GM19023 (cell line): ENCODE measurements around the gene TMEM88.

ENCODE experiments used
- ATAC-seq: cut with Tn5 transposase; IDR thresholded peaks from one replicate; pipeline ENCODE4 v1.9.1; 2021; ENCODE audit warnings: mild to moderate bottlenecking, moderate library complexity; ENCODE audit not compliant: unreplicated experiment

The TMEM88 gene

DNA sequence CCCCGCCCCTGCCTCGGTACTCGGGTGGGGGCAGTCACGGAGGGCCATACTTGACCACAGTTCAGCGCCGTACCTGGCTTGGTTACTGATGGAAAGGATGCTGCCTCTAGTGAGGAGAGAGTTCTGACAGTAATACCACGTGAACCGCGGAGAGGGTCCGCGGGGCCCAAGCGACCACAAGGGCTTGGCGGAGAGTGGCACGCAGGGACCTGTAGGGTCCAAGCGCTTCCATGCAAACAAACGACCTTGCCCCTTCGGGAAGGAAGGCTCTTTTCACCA lies 11.7 kb upstream of the TMEM88 start:
- ATAC-seq, result peak; percentile 2

DNA sequence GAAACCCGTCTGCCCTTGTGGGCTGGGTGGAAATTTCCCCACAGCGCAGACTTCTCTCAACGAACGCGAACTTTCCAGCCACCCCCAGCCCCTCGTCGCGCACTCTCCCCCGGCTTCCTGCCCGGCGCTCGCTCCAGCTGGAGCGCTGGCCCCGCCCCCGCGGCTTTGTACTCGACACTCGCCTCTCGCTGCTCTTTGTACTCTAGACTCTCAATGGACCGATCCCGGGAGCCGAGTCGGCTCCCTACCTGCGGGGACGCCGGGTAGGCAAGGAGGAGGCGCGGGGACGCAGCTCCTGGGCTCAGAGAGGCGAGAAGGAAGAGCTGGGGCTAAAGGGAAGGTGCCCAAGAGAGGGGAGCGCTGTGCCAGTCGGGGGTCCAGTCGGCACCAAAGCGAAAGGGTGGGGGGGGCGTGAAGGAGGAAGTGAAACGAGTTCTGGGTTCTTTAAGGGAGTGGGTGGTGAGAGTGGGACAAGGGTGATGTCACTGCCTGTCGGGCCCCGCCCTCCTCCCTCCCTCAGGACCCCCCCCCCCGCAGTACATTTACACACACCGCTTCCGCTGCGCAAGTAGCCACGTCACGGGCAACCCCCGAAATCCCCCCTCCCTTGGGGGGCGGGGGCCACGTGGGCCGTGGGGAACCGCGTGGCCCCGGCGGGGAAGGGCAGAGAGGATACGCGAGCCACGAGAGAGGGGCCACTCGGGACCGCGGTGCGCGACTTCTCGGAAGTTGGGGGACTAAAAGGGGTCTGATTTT lies 11.2 kb upstream of the TMEM88 start:
- peak; percentile 27 for ATAC-seq

DNA sequence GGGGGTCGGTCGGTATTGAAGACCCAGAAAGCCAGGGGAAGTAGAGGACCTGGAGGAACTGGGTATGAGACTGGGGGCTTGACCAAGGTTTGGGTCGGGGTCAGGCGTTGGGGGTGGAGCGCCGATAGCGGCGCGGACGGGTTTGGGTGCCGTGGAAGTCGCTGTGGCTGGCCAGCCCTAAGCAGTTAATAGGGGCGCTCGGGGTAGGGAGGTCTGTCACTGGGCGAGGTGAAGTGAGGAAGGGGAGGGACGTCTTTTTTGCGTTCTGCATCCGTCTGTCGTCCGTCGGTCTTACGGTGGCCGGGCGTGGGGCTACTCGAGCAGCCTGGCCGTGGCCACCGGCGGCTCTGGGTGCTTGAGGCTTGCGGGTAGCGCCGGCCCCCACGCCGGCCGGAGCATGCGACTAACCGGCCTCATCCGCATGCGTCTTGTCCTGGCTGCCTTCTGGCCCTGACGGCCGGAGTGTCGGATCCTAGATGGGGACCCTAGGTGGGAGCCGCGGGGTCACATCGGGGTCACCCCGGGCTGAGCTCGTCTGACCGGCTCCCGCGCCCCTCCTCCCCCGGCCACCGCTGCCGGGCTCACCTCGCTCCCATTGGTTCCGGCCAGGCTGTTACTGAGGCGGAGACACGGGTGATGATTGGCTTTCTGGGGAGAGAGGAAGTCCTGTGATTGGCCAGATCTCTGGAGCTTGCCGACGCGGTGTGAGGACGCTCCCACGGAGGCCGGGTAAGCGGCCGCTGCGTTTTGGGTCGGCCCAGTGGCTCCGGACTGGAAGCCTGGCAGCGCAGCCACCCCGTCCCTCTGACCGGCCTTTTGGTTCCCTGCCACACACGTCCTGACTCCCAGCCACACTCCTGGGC lies 10.3 kb upstream of the TMEM88 start:
- peak; percentile 42 for ATAC-seq

DNA sequence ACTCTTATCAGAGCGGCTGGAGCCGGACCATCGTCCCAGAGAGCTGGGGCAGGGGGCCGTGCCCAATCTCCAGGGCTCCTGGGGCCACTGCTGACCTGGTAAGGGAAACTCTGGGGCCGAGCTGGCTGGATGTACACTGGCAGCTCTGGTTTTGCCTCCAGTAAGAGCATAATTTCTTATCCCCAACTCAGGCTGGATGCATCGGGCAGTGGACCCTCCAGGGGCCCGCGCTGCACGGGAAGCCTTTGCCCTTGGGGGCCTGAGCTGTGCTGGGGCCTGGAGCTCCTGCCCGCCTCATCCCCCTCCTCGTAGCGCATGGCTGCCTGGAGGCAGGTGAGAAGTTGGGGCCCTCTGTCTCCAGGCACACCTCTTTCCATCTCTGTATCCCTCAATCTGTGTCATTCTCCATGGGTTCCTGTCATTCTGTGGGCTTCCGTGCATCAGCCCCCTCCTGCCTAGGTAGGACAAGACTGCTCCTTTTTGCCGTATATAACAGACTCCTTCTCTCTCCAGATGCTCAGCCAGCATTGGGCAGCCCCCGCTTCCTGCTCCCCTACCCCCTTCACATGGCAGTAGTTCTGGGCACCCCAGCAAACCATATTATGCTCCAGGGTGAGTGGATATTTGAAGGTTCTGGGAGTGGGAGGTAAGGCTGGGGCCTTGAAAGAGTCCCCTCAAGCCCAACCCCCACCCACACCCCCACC lies 9.4 kb upstream of the TMEM88 start:
- ATAC-seq, result no peak

DNA sequence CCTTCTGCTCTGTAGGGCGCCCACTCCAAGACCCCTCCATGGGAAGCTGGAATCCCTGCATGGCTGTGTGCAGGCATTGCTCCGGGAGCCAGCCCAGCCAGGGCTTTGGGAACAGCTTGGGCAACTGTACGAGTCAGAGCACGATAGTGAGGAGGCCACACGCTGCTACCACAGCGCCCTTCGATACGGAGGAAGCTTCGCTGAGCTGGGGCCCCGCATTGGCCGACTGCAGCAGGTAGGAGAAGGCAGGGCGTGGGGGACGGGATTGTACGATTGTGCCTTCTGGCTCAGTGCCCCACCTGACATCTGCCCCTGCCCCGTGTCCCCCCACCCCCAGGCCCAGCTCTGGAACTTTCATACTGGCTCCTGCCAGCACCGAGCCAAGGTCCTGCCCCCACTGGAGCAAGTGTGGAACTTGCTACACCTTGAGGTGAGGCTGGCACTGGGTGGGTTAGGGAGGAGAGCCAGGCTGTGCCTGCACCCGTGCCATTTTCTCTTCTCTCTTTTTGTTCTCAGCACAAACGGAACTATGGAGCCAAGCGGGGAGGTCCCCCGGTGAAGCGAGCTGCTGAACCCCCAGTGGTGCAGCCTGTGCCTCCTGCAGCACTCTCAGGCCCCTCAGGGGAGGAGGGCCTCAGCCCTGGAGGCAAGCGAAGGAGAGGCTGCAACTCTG lies 8.7 kb upstream of the TMEM88 start:
- ATAC-seq, result no peak

DNA sequence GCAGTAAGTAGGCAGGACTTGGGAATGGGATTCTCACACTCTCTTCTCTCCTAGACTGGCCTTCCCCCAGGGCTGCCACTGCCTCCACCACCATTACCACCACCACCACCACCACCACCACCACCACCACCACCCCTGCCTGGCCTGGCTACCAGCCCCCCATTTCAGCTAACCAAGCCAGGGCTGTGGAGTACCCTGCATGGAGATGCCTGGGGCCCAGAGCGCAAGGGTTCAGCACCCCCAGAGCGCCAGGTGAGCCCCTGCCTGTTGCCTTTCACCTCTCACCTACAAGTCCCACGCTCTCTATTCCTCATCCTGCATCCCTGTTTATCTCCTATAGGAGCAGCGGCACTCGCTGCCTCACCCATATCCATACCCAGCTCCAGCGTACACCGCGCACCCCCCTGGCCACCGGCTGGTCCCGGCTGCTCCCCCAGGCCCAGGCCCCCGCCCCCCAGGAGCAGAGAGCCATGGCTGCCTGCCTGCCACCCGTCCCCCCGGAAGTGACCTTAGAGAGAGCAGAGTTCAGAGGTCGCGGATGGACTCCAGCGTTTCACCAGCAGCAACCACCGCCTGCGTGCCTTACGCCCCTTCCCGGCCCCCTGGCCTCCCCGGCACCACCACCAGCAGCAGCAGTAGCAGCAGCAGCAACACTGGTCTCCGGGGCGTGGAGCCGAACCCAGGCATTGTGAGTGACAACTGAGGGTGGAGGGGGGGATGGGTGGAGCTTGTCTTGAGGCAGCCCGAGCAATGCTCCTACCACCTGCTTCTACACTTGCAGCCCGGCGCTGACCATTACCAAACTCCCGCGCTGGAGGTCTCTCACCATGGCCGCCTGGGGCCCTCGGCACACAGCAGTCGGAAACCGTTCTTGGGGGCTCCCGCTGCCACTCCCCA lies 7.9 kb upstream of the TMEM88 start:
- ATAC-seq, result no peak

DNA sequence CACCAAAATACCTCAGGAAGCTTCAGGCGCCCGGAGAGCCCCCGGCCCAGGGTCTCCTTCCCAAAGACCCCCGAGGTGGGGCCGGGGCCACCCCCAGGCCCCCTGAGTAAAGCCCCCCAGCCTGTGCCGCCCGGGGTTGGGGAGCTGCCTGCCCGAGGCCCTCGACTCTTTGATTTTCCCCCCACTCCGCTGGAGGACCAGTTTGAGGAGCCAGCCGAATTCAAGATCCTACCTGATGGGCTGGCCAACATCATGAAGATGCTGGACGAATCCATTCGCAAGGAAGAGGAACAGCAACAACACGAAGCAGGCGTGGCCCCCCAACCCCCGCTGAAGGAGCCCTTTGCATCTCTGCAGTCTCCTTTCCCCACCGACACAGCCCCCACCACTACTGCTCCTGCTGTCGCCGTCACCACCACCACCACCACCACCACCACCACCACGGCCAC lies 6.7 kb upstream of the TMEM88 start:
- ATAC-seq, result no peak

DNA sequence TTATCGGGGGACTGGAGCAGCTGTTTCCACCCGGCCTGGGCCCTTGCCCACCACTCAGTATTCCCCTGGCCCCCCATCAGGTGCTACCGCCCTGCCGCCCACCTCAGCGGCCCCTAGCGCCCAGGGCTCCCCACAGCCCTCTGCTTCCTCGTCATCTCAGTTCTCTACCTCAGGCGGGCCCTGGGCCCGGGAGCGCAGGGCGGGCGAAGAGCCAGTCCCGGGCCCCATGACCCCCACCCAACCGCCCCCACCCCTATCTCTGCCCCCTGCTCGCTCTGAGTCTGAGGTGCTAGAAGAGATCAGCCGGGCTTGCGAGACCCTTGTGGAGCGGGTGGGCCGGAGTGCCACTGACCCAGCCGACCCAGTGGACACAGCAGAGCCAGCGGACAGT lies 6.1 kb upstream of the TMEM88 start:
- no peak for ATAC-seq

DNA sequence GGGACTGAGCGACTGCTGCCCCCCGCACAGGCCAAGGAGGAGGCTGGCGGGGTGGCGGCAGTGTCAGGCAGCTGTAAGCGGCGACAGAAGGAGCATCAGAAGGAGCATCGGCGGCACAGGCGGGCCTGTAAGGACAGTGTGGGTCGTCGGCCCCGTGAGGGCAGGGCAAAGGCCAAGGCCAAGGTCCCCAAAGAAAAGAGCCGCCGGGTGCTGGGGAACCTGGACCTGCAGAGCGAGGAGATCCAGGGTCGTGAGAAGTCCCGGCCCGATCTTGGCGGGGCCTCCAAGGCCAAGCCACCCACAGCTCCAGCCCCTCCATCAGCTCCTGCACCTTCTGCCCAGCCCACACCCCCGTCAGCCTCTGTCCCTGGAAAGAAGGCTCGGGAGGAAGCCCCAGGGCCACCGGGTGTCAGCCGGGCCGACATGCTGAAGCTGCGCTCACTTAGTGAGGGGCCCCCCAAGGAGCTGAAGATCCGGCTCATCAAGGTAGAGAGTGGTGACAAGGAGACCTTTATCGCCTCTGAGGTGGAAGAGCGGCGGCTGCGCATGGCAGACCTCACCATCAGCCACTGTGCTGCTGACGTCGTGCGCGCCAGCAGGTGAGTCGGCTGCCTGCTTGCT lies 5.6 kb upstream of the TMEM88 start:
- no peak for ATAC-seq

DNA sequence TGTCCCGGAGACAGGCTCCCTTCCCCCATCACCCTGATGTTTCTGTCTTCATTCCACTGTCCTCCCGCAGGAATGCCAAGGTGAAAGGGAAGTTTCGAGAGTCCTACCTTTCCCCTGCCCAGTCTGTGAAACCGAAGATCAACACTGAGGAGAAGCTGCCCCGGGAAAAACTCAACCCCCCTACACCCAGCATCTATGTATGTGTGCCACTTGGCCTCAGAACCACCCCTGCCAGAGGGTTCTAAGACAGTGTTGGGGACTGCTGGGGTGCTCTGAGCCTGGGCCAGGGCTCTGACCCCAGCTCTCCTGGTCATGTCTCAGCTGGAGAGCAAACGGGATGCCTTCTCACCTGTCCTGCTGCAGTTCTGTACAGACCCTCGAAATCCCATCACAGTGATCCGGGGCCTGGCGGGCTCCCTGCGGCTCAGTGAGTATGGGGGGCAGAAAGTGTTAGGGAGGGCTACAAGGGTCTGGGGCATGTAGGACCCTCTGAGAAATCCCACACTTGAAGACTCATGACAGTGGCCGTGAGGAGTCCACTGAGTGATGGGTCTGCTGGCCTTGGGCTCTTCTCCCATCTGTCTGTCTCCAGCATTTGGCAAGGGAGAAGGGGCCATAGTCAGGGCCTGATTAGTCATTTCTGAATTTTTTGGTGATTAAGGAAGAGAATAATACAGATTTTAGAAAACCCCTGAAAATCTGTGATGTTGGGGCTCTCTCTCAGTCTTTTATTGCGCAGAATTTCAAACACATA lies 4.9 kb upstream of the TMEM88 start:
- ATAC-seq, result no peak

DNA sequence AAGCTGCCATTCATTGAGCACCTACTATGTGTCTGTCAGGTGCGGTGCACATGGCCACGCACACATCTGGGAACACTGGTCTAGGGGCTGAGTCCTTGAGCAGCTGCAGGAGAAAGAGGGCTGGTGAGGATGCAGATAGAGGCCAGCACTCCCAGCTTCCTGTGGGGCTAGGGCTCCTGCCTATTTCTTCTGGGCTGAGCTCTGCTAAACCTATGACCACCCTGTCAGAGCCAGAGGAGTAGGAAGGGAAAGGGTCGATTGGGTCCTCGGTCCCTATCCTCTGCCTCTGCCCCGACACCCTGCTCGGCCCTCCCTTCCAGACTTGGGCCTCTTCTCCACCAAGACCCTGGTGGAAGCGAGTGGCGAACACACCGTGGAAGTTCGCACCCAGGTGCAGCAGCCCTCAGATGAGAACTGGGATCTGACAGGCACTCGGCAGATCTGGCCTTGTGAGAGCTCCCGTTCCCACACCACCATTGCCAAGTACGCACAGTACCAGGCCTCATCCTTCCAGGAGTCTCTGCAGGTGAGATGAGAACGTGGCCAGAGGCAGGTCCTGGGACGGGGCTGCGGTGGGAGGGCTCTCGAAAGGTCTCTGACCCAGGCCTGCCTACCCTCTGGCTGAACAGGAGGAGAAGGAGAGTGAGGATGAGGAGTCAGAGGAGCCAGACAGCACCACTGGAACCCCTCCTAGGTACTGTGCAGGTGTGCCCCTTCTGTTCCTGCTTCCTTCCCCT lies 4.0 kb upstream of the TMEM88 start:
- no peak for ATAC-seq

DNA sequence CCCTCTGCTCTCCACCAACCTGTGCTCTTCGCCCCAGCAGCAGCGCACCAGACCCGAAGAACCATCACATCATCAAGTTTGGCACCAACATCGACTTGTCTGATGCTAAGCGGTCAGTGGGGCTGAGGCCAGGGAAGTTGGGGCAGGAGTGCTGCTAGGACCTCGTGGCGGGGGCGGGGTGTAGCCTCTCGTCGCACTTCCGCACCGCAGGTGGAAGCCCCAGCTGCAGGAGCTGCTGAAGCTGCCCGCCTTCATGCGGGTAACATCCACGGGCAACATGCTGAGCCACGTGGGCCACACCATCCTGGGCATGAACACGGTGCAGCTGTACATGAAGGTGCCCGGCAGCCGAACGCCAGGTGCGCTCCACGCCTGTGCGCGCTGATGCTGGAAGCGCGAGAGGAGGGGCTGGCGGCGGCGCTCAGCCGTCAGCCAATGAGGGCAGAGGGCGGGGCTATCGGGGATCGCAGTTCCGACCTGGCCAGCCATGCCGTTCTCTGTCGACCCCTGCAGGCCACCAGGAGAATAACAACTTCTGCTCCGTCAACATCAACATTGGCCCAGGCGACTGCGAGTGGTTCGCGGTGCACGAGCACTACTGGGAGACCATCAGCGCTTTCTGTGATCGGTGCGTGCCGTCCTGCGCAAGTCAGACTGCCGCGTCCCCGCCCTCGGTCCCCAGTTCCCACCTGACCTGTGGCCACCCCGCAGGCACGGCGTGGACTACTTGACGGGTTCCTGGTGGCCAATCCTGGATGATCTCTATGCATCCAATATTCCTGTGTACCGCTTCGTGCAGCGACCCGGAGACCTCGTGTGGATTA lies 3.2 kb upstream of the TMEM88 start:
- ATAC-seq, result peak; percentile 84

DNA sequence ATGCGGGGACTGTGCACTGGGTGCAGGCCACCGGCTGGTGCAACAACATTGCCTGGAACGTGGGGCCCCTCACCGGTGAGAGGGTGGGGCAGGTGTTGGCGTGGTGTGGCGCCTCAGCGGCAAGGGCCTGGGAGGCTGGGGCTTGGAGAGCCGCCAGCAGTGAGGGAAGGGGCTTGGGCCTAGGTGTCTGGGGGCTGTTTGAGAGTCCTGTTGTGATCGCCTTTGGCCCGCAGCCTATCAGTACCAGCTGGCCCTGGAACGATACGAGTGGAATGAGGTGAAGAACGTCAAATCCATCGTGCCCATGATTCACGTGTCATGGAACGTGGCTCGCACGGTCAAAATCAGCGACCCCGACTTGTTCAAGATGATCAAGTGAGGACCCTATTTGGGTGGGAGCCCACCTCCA lies 2.6 kb upstream of the TMEM88 start:
- ATAC-seq, result no peak

DNA sequence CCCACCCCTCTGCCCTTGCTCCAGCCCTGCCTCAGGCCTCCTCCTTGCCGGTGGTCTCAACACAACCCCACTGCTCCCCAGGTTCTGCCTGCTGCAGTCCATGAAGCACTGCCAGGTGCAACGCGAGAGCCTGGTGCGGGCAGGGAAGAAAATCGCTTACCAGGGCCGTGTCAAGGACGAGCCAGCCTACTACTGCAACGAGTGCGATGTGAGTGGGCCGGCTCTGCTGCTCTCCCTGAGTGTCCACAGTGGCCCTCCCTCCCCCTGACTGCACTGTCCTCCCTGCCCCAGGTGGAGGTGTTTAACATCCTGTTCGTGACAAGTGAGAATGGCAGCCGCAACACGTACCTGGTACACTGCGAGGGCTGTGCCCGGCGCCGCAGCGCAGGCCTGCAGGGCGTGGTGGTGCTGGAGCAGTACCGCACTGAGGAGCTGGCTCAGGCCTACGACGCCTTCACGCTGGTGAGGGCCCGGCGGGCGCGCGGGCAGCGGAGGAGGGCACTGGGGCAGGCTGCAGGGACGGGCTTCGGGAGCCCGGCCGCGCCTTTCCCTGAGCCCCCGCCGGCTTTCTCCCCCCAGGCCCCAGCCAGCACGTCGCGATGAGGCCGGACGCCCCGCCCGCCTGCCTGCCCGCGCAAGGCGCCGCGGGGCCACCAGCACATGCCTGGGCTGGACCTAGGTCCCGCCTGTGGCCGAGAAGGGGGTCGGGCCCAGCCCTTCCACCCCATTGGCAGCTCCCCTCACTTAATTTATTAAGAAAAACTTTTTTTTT lies 1.8 kb upstream of the TMEM88 start:
- ATAC-seq, result no peak

DNA sequence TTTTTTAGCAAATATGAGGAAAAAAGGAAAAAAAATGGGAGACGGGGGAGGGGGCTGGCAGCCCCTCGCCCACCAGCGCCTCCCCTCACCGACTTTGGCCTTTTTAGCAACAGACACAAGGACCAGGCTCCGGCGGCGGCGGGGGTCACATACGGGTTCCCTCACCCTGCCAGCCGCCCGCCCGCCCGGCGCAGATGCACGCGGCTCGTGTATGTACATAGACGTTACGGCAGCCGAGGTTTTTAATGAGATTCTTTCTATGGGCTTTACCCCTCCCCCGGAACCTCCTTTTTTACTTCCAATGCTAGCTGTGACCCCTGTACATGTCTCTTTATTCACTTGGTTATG lies 1.2 kb upstream of the TMEM88 start:
- no peak for ATAC-seq

DNA sequence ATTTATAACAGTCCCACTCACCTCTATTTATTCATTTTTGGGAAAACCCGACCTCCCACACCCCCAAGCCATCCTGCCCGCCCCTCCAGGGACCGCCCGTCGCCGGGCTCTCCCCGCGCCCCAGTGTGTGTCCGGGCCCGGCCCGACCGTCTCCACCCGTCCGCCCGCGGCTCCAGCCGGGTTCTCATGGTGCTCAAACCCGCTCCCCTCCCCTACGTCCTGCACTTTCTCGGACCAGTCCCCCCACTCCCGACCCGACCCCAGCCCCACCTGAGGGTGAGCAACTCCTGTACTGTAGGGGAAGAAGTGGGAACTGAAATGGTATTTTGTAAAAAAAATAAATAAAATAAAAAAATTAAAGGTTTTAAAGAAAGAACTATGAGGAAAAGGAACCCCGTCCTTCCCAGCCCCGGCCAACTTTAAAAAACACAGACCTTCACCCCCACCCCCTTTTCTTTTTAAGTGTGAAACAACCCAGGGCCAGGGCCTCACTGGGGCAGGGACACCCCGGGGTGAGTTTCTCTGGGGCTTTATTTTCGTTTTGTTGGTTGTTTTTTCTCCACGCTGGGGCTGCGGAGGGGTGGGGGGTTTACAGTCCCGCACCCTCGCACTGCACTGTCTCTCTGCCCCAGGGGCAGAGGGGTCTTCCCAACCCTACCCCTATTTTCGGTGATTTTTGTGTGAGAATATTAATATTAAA lies 638 bp upstream of the TMEM88 start:
- ATAC-seq, result no peak
